ENCODE data around the gene TRMT1.

Gene TRMT1

DNA sequence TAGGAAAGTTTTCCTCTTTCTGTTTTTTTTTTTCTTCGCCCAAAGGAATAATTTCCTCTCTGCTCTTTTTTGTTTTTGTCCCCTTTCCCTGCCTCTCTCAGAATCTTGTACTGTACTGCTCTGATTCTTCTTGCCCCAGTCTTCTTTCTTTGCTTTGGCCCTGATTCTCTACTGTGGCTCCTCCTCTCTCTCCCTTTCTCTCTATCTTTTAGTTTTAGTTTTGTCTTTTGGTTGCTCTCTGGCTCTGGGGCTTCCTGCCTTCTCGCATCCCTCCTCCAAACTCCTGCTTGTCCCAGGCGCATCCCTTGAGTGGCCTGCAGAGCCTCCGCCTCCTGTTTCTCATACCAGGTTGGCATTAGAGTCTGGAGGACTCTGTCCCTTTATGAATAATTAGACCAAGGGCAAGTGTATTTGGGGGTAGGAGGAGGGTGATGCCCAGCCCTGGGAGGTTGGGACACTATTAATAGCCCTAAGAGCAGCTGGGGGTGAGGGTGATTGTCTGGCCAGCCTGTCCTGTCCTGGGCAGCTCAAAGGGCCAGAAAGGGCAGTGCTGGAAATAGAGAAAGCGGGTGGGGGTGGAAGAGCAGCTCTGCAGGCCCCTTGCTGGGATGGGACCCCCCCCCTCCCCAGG lies 53.0 kb downstream of the TRMT1 start:
- no peaks in the 10 kb centered on the region for H3K36me3 ChIP-seq (ENCODE audit: control insufficient read depth, insufficient read depth, low read length)
- no peak overlapping the region for H3K4me3 ChIP-seq (replicated peaks; ENCODE audit: low read depth, low read length)
- no peaks in the 10 kb centered on the region; the same call in 1 of the 2 replicates for H3K27me3 ChIP-seq (replicated peaks; ENCODE audit: control insufficient read depth, insufficient read depth, low read length)
- TF ChIP-seq, protein P1, sequence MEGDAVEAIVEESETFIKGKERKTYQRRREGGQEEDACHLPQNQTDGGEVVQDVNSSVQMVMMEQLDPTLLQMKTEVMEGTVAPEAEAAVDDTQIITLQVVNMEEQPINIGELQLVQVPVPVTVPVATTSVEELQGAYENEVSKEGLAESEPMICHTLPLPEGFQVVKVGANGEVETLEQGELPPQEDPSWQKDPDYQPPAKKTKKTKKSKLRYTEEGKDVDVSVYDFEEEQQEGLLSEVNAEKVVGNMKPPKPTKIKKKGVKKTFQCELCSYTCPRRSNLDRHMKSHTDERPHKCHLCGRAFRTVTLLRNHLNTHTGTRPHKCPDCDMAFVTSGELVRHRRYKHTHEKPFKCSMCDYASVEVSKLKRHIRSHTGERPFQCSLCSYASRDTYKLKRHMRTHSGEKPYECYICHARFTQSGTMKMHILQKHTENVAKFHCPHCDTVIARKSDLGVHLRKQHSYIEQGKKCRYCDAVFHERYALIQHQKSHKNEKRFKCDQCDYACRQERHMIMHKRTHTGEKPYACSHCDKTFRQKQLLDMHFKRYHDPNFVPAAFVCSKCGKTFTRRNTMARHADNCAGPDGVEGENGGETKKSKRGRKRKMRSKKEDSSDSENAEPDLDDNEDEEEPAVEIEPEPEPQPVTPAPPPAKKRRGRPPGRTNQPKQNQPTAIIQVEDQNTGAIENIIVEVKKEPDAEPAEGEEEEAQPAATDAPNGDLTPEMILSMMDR (IDR thresholded peaks at IDR 0.05; ENCODE audit: insufficient read depth, low read length, poor library complexity, severe bottlenecking): no peak
- DNase-seq (ENCODE audit: extremely low read depth, insufficient read length): no peak

DNA sequence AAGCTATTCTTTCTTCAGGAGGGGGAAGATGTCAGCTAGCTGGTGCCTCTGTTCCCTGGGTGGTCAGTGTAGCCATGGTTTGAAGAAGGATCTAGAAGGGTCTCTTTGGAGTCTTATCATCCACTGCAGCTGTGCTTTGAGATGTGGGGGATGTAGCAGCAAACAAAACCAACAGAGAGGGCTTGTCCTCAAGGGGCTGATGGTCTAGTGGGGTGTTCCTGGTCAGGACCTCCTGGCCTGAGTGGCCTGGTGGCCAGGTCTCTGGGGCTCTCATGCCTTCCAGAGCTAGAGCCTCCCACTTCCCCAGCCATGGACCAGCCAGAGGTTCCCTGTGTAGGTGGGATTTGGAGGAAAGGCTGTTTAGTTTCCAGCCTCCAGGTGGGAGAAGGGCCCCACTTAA lies 54.2 kb downstream of the TRMT1 start:
- Histone ChIP-seq H3K27me3 (replicated peaks; ENCODE audit: control insufficient read depth, insufficient read depth, low read length) (no peaks in the 10 kb centered on the region; the same call in 1 of the 2 replicates), H3K4me3 (replicated peaks; ENCODE audit: low read depth, low read length) (no peak overlapping the region), H3K36me3 (ENCODE audit: control insufficient read depth, insufficient read depth, low read length) (no peaks in the 10 kb centered on the region)
- TF ChIP-seq, protein P1 (IDR thresholded peaks at IDR 0.05; ENCODE audit: insufficient read depth, low read length, poor library complexity, severe bottlenecking): no peak
- DNase-seq (ENCODE audit: extremely low read depth, insufficient read length): no peak

DNA sequence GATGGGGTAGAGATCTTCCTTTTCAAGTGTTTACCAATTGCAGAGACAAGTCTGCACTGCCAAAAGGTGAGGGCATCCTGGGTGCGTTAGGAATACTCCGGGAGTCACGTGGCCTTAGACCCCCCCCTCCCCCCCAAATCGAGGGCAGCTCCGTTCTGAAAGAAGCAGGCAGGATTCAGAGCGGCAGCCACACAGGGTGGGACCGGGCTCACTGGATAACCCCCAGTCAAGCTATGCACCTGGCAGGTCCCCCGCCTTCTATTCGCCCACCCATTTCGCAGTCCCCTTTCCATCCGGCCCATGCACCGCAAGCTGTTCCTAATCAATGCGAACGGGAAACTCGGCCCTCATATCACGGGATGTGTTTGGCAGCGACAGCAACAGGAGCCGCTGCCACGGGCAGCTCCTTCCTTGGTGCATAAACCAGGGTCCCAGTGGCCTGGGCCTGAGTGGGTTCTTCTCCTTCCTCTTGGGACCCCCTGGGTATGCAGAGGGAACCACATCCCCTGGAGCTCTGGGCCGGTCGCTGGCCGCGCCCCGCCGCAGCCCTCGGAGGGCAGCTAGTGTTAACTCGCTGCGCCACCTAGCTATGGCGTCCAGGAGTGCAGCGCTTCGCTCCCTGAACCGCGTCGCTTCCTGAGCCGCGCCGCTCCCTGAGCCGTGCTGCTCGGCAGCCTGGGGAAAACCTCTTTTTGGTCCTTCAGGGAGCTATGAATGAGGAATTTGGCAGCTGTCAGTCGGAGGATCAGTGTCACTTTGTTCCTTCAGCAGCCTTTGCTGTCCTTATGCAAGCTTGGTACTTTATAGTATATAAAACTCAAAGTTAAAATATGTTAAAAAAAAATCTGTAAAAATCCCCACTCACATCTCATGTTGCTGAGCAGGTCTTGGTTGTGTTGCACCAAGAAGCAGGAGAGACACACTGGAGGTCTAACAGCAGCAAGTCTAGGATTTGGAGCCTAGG lies 55.3 kb downstream of the TRMT1 start:
- no peaks in the 10 kb centered on the region for H3K36me3 ChIP-seq (ENCODE audit: control insufficient read depth, insufficient read depth, low read length)
- TF ChIP-seq, protein P1 (IDR thresholded peaks at IDR 0.05; ENCODE audit: insufficient read depth, low read length, poor library complexity, severe bottlenecking): peak; percentile 97
- H3K27me3 ChIP-seq (replicated peaks; ENCODE audit: control insufficient read depth, insufficient read depth, low read length): no peaks in the 10 kb centered on the region; the same call in 1 of the 2 replicates
- DNase-seq (ENCODE audit: extremely low read depth, insufficient read length): peak; percentile 65
- H3K4me3 ChIP-seq (replicated peaks; ENCODE audit: low read depth, low read length): no peak overlapping the region

DNA sequence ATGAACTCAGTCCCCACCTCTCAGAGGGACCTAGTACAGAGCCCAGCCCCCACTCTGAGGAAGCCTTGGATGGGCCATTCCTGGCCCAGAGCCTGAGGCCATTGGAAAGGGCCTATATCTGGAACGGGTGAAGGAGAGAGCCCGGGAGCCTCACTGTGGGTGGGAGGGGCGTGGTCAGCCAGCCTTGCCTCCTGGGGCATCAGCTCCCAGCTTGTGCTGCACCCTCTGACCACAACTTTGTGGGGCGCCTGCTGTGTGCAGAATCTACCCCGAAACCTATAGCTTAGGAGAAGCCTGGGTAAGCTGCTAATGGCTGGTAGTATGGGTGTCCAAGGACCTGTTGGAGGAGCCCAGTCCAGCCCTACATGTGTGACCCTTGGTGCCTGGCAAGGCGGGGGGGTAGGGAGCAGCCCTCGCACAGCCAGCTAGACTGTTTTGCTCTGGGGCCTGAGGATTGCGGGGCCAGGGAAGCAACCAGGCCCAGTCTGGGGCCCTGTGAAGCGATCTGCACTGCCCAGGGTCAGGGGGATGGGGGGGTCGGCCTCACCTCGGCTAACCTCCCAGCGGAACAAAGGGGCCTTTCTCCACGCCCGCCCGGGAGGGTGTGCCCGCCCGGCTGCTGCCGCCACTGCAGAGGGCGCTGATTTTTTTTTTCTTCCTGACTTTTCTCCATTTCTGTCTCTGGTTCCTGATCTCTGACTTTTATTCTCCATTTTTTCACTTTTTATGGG lies 56.1 kb downstream of the TRMT1 start:
- Histone ChIP-seq H3K4me3 (replicated peaks; ENCODE audit: low read depth, low read length) (no peak overlapping the region), H3K36me3 (ENCODE audit: control insufficient read depth, insufficient read depth, low read length) (no peaks in the 10 kb centered on the region), H3K27me3 (replicated peaks; ENCODE audit: control insufficient read depth, insufficient read depth, low read length) (no peaks in the 10 kb centered on the region; the same call in 1 of the 2 replicates)
- TF ChIP-seq, protein P1 (IDR thresholded peaks at IDR 0.05; ENCODE audit: insufficient read depth, low read length, poor library complexity, severe bottlenecking): no peak
- no peak for DNase-seq (ENCODE audit: extremely low read depth, insufficient read length)

DNA sequence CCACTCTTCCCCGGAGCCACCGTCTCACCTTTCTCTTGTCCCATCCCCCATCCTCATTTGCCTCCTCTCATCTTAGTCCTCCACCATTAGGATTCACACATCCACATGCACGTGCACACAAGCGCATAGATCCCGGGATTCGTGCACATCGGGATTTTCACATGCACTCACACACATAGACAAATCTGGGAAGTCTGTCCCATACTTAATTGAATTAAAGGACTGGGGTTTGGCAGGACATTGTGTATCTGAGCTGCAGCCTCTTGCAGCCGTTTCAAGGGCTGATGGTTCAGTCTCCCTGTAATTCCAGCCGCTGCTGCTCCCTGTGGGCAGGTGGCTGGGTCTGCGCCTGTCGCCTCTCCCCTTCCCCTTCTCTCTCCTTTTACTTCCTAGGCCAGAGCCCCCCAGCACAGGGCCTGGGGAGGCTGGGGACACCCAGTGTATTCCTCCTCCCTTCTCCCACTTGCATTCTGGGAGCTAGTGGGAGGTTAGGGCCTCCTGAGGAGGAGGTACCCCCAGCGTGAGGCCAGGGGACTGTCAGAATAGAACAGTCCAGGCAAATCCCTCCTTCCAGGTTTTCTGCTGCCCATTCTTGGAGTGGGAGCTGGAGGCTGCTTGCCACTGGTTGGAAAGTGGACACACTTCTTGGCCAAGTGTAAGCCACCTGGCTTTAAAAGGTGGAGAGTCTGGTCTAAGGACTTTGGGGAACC lies 57.4 kb downstream of the TRMT1 start:
- Histone ChIP-seq H3K27me3 (replicated peaks; ENCODE audit: control insufficient read depth, insufficient read depth, low read length) (peaks cover 3% of the 10 kb centered on the region), H3K36me3 (ENCODE audit: control insufficient read depth, insufficient read depth, low read length) (no peaks in the 10 kb centered on the region), H3K4me3 (replicated peaks; ENCODE audit: low read depth, low read length) (no peak overlapping the region)
- DNase-seq (ENCODE audit: extremely low read depth, insufficient read length): no peak
- TF ChIP-seq, protein P1 (IDR thresholded peaks at IDR 0.05; ENCODE audit: insufficient read depth, low read length, poor library complexity, severe bottlenecking): no peak
